H1 (cell line): ENCODE data around the gene DDX42. TPM values are rescaled to one million over a fixed set of nuclear protein-coding genes. Genes with fewer than 3 reads are reported as not detected.

Experiments used
- CEBPB ChIP-seq: IDR thresholded peaks from 2 replicates; pipeline ENCODE4 v1.6.1; 2012; ENCODE audit warnings: low read depth, low read length
- SAP30 ChIP-seq: fragments of 300-600 bp; sonication (generic); IDR thresholded peaks from 2 replicates; pipeline ENCODE4 v1.7.1; 2012; ENCODE audit warnings: low read length, moderate library complexity, mild to moderate bottlenecking, inconsistent platforms; ENCODE audit not compliant: insufficient read depth, insufficient replicate concordance
- polyA plus RNA-seq, 7 experiments: library from polyadenylated mRNA; depleted of rRNA in 3 of 7; stranded (reverse) in 5 of 7; unstranded in 2 of 7; fragments of >200 nt in 5 of 7; fragments of 200-250 nt in 2 of 7; gene quantifications; 1 replicate in 5 of 7; 2 replicates in 1 of 7; 4 replicates in 1 of 7; pipeline versions ENCODE4 v1.2.1 to v1.2.3, GENCODE V29; 2011 to 2013; ENCODE audit warnings: missing spikeins in 2 of 7, mixed read lengths in 2 of 7
- total RNA-seq: library from RNA; stranded (reverse); fragmentation: NEBNext Ultra II Directional; extraction: Animal tissue kit (Norgen Biotek cat#: 25700); gene quantifications from 2 replicates; pipeline ENCODE4 v1.2.1, GENCODE V29; 2021
- TF ChIP-seq, protein P1 (sequence below): fragments of 300-600 bp; sonication (generic); IDR thresholded peaks from 2 replicates; pipeline ENCODE4 v1.7.1; 2012; ENCODE audit warnings: low read length, moderate library complexity, mild to moderate bottlenecking, inconsistent platforms; ENCODE audit not compliant: insufficient replicate concordance

Gene DDX42
- total and polyA plus RNA-seq, 2 of the 8 experiments (the other 6 are each of a cell fraction or from before 2014, with no cell fraction given) = 40.6 to 114 TPM

DNA sequence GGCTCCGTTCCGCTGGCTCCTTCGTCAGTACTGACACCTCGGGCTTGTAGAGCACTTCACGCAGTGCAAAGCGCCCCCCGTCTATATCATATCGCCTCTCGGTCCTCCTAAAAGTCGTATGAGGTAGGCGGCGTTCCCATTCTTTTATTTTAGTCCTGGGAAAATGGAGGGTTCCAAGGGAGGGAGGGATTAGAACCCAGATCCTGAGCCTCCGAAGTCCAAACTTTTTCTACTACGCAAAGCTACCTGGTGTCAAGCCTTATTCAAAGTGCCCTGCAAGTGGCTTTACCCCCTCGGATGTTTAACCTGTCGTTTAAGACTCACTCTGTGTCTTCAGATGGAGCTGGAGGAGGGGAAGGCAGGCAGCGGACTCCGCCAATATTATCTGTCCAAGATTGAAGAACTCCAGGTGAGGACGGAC is 53.8 kb downstream of the DDX42 start (continued):
- TF ChIP-seq, protein P1, sequence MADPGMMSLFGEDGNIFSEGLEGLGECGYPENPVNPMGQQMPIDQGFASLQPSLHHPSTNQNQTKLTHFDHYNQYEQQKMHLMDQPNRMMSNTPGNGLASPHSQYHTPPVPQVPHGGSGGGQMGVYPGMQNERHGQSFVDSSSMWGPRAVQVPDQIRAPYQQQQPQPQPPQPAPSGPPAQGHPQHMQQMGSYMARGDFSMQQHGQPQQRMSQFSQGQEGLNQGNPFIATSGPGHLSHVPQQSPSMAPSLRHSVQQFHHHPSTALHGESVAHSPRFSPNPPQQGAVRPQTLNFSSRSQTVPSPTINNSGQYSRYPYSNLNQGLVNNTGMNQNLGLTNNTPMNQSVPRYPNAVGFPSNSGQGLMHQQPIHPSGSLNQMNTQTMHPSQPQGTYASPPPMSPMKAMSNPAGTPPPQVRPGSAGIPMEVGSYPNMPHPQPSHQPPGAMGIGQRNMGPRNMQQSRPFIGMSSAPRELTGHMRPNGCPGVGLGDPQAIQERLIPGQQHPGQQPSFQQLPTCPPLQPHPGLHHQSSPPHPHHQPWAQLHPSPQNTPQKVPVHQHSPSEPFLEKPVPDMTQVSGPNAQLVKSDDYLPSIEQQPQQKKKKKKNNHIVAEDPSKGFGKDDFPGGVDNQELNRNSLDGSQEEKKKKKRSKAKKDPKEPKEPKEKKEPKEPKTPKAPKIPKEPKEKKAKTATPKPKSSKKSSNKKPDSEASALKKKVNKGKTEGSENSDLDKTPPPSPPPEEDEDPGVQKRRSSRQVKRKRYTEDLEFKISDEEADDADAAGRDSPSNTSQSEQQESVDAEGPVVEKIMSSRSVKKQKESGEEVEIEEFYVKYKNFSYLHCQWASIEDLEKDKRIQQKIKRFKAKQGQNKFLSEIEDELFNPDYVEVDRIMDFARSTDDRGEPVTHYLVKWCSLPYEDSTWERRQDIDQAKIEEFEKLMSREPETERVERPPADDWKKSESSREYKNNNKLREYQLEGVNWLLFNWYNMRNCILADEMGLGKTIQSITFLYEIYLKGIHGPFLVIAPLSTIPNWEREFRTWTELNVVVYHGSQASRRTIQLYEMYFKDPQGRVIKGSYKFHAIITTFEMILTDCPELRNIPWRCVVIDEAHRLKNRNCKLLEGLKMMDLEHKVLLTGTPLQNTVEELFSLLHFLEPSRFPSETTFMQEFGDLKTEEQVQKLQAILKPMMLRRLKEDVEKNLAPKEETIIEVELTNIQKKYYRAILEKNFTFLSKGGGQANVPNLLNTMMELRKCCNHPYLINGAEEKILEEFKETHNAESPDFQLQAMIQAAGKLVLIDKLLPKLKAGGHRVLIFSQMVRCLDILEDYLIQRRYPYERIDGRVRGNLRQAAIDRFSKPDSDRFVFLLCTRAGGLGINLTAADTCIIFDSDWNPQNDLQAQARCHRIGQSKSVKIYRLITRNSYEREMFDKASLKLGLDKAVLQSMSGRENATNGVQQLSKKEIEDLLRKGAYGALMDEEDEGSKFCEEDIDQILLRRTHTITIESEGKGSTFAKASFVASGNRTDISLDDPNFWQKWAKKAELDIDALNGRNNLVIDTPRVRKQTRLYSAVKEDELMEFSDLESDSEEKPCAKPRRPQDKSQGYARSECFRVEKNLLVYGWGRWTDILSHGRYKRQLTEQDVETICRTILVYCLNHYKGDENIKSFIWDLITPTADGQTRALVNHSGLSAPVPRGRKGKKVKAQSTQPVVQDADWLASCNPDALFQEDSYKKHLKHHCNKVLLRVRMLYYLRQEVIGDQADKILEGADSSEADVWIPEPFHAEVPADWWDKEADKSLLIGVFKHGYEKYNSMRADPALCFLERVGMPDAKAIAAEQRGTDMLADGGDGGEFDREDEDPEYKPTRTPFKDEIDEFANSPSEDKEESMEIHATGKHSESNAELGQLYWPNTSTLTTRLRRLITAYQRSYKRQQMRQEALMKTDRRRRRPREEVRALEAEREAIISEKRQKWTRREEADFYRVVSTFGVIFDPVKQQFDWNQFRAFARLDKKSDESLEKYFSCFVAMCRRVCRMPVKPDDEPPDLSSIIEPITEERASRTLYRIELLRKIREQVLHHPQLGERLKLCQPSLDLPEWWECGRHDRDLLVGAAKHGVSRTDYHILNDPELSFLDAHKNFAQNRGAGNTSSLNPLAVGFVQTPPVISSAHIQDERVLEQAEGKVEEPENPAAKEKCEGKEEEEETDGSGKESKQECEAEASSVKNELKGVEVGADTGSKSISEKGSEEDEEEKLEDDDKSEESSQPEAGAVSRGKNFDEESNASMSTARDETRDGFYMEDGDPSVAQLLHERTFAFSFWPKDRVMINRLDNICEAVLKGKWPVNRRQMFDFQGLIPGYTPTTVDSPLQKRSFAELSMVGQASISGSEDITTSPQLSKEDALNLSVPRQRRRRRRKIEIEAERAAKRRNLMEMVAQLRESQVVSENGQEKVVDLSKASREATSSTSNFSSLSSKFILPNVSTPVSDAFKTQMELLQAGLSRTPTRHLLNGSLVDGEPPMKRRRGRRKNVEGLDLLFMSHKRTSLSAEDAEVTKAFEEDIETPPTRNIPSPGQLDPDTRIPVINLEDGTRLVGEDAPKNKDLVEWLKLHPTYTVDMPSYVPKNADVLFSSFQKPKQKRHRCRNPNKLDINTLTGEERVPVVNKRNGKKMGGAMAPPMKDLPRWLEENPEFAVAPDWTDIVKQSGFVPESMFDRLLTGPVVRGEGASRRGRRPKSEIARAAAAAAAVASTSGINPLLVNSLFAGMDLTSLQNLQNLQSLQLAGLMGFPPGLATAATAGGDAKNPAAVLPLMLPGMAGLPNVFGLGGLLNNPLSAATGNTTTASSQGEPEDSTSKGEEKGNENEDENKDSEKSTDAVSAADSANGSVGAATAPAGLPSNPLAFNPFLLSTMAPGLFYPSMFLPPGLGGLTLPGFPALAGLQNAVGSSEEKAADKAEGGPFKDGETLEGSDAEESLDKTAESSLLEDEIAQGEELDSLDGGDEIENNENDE = no peak
- TF ChIP-seq SAP30 = peak; percentile 55
- TF ChIP-seq CEBPB = no peak
- TF ChIP-seq, all 59 proteins: peak for 1
